ENCODE measurements around the gene NEUROG1. TPM values are rescaled to one million over a fixed set of nuclear protein-coding genes. Genes with fewer than 3 reads are reported as not detected.

NEUROG1 gene, protein sequence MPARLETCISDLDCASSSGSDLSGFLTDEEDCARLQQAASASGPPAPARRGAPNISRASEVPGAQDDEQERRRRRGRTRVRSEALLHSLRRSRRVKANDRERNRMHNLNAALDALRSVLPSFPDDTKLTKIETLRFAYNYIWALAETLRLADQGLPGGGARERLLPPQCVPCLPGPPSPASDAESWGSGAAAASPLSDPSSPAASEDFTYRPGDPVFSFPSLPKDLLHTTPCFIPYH
- total RNA-seq = not detected

DNA sequence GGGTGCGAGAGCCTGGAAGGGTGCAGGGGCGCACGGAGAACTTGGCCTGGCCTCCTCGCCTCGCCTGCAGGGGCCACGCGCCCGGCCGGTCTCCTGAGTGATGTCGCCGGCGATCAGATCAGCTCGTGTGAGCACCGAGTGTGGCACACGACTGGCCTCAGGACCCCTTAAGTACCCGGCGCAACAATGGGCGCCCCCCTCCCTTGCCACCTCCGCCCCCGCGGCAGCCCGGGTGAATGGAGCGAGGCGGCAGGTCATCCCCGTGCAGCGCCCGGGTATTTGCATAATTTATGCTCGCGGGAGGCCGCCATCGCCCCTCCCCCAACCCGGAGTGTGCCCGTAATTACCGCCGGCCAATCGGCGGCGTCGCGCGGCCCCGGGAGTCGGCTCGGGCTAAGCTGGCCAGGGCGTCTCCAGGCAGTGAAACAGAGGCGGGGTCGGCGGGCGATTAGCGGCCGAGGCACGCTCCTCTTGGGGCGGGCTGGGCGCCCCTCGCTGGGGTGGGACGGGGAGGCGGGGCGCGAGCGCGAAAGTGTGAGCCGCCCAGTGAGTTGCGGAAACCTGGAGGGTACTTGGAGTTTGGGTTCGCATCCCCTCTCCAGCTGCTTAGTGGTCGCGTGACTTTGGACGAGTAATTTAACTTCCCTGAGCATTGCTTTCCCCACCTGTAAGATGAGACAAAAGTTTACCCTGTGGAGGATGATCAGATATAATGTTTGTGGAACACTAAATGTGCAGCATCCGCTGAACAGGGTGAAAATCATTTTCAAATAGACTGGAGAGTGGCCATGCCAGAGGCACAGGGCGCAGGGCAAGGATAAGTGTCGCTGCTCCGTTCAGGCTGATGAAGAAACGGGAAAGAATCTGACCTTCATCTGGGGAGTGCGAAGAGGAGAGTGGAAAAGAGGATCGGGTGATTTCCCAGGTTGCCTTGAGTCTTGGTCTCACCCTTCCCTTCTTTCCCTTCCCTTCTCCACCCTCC lies at the start of gene NEUROG1:
TSS of gene NEUROG1 (minus strand) at position 145 of the 982 bp plus-strand sequence. CDS start 274 bp downstream, outside the sequence.
- POLR2A ChIA-PET = no interaction called here
- intact Hi-C loops (cut with micrococcal nuclease) = no loop called here
- no peak within 1 kb of the TSS for H3K27ac Mint-ChIP-seq
- peaks cover 81% of the 10 kb centered on the region for H3K27me3 Mint-ChIP-seq
- no peak within 1 kb of the TSS for H3K4me3 Mint-ChIP-seq
- ATAC-seq (no peak), DNase-seq (no peak)
- TF ChIP-seq, protein P1, sequence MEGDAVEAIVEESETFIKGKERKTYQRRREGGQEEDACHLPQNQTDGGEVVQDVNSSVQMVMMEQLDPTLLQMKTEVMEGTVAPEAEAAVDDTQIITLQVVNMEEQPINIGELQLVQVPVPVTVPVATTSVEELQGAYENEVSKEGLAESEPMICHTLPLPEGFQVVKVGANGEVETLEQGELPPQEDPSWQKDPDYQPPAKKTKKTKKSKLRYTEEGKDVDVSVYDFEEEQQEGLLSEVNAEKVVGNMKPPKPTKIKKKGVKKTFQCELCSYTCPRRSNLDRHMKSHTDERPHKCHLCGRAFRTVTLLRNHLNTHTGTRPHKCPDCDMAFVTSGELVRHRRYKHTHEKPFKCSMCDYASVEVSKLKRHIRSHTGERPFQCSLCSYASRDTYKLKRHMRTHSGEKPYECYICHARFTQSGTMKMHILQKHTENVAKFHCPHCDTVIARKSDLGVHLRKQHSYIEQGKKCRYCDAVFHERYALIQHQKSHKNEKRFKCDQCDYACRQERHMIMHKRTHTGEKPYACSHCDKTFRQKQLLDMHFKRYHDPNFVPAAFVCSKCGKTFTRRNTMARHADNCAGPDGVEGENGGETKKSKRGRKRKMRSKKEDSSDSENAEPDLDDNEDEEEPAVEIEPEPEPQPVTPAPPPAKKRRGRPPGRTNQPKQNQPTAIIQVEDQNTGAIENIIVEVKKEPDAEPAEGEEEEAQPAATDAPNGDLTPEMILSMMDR (IDR thresholded peaks at IDR 0.05) = no peak
- no peaks in the 10 kb centered on the region for H3K36me3 Mint-ChIP-seq (ENCODE audit: low read depth)
- peaks cover 6% of the 10 kb centered on the region for H3K4me1 Mint-ChIP-seq (ENCODE audit: low read depth)
- CTCF ChIA-PET = no interaction called here
- H3K9me3 Mint-ChIP-seq = no peaks in the 10 kb centered on the region

DNA sequence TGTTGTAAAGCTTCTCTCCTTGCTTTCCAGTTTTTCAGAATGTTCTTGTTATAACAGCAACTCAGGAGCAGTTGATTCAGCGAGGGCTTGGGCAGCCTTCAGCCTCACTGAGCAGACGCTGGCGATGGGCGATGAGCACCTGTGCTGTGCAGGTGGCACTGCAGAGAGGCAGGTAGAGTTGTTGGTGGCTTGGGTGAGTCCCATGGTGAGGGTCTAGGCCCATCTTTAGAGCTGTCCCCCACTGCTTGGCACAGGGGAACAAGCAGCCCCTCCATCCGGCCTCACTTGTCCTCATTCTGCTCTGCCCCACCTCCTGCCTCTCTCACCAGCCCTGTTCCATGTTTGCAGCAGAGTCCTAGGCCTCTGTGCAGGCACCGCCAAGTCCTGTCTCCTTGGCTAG lies 49.2 kb upstream of the NEUROG1 start:
- no peak for ATAC-seq
- intact Hi-C loops (cut with micrococcal nuclease) = no loop called here
- no peak overlapping the region for H3K27ac Mint-ChIP-seq
- no peaks in the 10 kb centered on the region for H3K4me1 Mint-ChIP-seq (ENCODE audit: low read depth)
- no peak overlapping the region for H3K4me3 Mint-ChIP-seq
- DNase-seq = no peak
- POLR2A ChIA-PET = no interaction called here
- CTCF ChIA-PET = interaction anchor here (2.3 kb wide), 1 partner anchor 19 kb away, joined by 10 read pairs; no protein-coding TSS in a partner anchor
- TF ChIP-seq, protein P1 (IDR thresholded peaks at IDR 0.05) = no peak
- no peaks in the 10 kb centered on the region for H3K9me3 Mint-ChIP-seq
- H3K27me3 Mint-ChIP-seq = peaks cover 27% of the 10 kb centered on the region
- H3K36me3 Mint-ChIP-seq (ENCODE audit: low read depth) = no peaks in the 10 kb centered on the region

DNA sequence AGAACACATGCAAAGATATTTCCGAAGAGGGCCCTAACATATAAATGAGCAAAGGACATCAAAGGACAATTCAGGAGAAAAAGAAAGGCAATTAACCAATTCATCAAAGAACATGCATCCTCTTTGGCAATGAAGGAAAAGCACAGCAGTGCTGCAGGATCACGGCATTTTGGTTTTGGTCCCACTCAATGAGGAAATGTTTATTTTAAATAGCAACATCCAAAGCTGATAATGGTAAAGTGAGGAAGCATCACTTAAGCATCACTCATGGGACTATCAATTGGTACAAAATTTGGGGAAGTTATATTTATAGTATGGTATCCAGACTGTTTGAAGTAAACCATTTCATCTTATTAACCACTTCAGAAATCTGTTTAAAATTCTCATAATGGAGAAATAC lies 48.5 kb upstream of the NEUROG1 start:
- no peaks in the 10 kb centered on the region for H3K9me3 Mint-ChIP-seq
- H3K27ac Mint-ChIP-seq = no peak overlapping the region
- intact Hi-C loops (cut with micrococcal nuclease) = no loop called here
- TF ChIP-seq, protein P1 (IDR thresholded peaks at IDR 0.05) = no peak
- no peaks in the 10 kb centered on the region for H3K4me1 Mint-ChIP-seq (ENCODE audit: low read depth)
- no peak overlapping the region for H3K4me3 Mint-ChIP-seq
- CTCF ChIA-PET = interaction anchor here (2.3 kb wide), 1 partner anchor 18 kb away, joined by 10 read pairs; no protein-coding TSS in a partner anchor
- ATAC-seq = no peak
- peaks cover 34% of the 10 kb centered on the region for H3K27me3 Mint-ChIP-seq
- POLR2A ChIA-PET = no interaction called here
- no peaks in the 10 kb centered on the region for H3K36me3 Mint-ChIP-seq (ENCODE audit: low read depth)
- no peak for DNase-seq

DNA sequence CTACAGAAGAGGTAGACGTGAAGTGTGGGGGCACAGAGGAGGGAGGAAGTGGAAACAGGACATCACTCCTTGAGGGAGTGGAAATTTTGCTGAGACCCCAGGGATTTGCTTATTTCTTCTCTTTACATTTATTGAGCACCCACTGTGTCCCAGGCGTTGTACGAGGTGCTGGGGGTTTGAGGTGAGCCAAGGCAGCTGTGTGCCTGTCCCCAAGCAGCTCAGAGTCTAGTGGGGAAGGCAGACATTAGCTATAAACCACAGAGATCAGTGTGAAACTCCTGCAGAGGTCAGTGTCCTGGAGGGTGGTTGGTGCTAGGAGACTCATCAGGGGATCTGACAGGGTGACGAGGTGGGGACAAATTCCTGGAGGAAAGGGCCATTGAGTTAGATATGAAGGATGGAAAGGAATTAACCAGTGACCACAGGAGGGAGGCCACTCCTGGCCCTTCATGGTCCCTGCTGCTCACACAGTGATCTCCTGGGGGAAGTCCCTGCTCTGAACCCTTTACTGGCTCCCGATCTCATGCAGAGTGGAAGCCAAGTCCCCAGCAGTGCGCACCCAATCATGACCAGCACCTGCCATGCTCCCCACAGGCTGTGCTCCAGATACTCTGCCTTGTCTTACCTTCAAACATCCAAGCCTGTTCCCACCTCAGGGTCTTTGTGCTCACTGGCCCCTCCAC lies 46.5 kb upstream of the NEUROG1 start:
- ChIA-PET CTCF (interaction anchor here (7.6 kb wide), 1 partner anchor 16 kb away, joined by 50 read pairs; no protein-coding TSS in a partner anchor), POLR2A (no interaction called here)
- ATAC-seq = no peak
- H3K36me3 Mint-ChIP-seq (ENCODE audit: low read depth) = no peaks in the 10 kb centered on the region
- H3K9me3 Mint-ChIP-seq = no peaks in the 10 kb centered on the region
- peaks cover 51% of the 10 kb centered on the region for H3K27me3 Mint-ChIP-seq
- no peak for DNase-seq
- H3K4me3 Mint-ChIP-seq = no peak overlapping the region
- TF ChIP-seq, protein P1 (IDR thresholded peaks at IDR 0.05) = no peak
- intact Hi-C loops (cut with micrococcal nuclease) = no loop called here
- peaks cover 4% of the 10 kb centered on the region for H3K4me1 Mint-ChIP-seq (ENCODE audit: low read depth)
- H3K27ac Mint-ChIP-seq = no peak overlapping the region

Data from activated CD8-positive, alpha-beta T cell treated with anti-CD3 and anti-CD28 coated beads for 36 hours (primary cell).